Colon (tissue), 2 donors: Measurements from ENCODE around the gene B4GALNT4.
"Not testable (repeated sequence)": the region's sequence is repeated elsewhere in the genome, so short reads cannot be mapped to it uniquely, and the experiment has no call there.

Source experiments
- FAIRE-seq: peaks from 2 replicates; lab custom pipeline; 2012; peaks lifted over from hg19 to GRCh38; lab: Jason Lieb, UNC
- donor health status: control.
- donor health status: control.

The B4GALNT4 gene

GRCh38 chr11:375065-376025 lies 6.0 kb downstream of the B4GALNT4 start:
- FAIRE-seq = no peak

GRCh38 chr11:376531-377173 lies 7.4 kb downstream of the B4GALNT4 start:
- no peak for FAIRE-seq

- FAIRE-seq = no peak
Observed at GRCh38 chr11:377174-377865, 8.0 kb downstream of the B4GALNT4 start.

DNA sequence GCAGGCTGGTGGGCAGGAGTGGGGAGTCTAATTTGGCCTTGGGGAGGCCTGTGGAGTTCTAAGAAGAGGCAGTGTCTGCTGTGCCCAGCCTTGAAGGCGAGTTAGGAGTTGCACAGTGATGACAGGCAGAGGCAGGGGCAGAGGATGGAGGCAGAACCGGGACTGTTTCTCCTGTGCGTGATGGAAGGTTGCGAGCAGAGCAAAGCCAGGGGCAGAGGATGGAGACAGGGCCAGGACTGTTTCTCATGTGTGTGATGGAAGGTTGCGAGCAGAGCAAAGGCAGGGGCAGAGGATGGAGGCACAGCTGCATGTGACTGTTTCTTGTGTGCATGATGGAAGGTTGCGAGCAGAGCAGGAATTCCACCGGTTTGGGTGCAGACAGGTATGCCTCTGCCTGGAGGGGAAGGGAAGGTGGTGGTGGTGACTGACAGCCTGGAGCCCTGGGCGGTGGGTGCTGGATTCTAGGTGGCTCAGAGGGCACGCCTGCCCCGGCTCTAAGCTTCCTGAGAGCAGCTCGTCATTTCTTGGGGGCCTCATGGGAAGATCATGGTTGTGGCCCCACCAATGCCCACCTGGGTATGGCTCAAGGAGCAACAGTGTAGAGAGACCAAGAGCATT lies 8.7 kb downstream of the B4GALNT4 start:
- FAIRE-seq = no peak

DNA sequence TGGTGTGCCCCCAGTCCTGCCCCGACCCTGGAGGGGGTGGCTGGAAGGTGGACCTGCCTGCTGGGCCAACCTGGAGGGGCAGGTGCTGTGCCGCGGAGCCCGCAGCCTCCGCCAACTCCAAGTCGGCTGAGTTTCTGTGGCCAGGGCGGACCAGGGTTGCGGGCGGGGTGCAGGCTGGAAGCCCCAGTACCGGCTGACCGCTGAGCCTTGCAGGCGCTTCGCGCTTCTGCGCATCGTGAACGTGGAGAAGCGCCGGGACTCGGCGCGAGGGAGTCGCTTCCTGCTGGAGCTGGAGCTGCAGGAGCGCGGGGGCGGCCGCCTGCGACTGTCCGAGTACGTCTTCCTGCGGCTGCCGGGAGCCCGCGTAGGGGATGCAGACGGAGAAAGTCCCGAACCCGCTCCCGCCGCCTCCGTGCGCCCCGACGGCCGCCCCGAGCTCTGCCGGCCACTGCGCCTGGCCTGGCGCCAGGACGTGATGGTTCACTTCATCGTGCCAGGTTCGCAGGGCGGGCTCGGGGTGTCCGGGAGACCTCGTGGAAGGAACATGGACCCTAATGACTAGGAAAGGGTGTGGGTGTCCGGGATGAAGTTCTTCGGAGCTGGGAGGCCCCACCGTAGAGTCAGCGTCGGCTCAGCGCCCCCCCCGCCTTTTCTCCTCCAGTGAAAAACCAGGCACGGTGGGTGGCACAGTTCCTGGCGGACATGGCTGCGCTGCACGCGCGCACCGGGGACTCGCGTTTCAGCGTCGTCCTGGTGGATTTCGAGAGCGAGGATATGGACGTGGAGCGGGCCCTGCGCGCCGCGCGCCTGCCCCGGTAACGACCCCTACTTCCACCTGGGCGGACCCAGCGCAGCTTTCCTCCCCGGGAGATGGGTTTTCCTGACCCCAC lies 10.2 kb downstream of the B4GALNT4 start:
- no peak for FAIRE-seq

DNA sequence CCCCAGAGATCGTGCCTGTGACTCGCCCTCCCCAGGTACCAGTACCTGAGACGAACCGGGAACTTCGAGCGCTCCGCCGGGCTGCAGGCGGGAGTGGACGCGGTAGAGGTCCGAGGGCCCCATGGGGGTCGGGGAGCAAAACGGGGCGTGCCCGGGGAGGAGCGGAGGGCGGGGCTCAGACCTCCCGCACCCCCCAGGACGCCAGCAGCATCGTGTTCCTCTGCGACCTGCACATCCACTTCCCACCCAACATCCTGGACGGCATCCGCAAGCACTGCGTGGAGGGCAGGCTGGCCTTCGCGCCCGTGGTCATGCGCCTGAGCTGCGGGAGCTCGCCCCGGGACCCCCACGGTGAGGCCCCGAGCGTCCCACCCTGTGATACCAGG lies 10.8 kb downstream of the B4GALNT4 start:
- FAIRE-seq = no peak

- no peak for FAIRE-seq
Observed at GRCh38 chr11:380491-380890, 11.2 kb downstream of the B4GALNT4 start.

- FAIRE-seq = no peak
Observed at GRCh38 chr11:380996-381395, 11.7 kb downstream of the B4GALNT4 start.

DNA sequence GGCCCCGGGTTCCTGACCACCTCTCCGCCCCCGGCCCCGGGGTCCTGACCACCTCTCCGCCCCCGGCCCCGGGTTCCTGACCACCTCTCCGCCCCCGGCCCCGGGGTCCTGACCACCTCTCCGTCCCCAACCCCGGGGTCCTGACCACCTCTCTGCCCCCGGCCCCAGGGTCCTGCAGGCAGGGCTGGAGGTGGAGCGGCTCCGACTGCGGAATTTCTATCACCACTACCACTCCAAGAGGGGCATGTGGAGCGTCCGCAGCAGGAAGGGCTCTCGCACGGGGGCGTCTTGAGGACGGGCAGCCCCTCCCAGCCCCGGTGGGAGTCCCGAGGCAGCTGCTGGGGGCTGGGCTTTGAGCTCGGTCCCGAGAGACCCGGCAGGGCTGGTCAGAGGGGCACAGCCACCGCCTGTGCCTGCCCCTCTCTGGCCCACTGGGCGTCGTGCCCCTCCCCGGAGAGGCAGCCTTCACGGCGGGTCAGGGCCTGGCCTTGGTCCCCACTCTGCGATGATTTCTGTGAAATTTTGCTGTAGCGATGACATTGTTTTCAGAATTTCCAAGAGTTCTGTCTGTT lies 12.3 kb downstream of the B4GALNT4 start:
- FAIRE-seq = no peak

DNA sequence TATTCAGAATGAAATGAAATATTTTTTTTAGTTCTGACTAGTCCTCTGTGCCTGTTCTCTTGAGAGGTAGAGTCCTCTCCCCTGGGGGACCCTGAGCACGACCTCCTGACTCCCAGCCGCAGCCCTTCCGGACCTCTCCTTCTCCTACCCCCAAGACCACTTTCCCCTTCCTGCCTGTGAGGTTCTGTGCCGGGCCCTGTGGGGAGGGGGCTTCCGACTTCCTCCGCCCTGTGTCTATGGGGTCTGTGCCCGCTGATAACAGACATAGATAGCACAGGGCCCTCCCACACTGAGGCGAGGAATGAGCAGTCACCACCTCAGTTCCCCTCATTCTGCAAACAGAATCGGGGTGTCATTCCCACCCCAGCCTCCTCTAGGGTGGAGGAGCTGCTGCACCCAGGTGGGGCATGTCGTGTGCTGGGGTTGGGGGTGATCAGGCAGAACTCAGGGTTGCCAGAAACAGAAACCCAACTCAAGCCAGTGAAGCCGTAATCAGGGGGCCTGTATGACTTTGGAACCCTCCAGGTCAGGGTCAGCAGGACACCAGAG lies 12.9 kb downstream of the B4GALNT4 start:
- FAIRE-seq = no peak

DNA sequence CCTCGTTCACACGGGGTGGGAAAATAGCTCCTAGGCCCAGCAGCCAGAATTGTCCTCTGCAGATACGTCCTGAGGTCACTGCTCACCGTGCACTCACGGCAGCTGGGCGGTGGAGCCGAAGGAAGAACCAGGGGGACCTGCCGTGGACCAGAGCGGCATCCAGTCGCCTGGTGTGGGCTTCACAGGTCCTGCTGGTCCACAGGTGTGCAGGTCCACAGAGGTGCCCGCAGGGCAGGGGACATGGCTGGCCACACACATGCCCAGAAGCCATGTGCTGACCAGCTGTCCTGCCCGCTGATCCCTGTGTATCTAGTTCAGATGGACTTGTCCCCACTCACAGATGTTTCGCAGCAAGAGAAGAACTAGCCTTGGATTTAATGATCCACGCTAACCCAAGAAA lies 14.1 kb downstream of the B4GALNT4 start:
- no peak for FAIRE-seq

GRCh38 chr11:384511-384910 lies 15.2 kb downstream of the B4GALNT4 start:
- FAIRE-seq = no peak

DNA sequence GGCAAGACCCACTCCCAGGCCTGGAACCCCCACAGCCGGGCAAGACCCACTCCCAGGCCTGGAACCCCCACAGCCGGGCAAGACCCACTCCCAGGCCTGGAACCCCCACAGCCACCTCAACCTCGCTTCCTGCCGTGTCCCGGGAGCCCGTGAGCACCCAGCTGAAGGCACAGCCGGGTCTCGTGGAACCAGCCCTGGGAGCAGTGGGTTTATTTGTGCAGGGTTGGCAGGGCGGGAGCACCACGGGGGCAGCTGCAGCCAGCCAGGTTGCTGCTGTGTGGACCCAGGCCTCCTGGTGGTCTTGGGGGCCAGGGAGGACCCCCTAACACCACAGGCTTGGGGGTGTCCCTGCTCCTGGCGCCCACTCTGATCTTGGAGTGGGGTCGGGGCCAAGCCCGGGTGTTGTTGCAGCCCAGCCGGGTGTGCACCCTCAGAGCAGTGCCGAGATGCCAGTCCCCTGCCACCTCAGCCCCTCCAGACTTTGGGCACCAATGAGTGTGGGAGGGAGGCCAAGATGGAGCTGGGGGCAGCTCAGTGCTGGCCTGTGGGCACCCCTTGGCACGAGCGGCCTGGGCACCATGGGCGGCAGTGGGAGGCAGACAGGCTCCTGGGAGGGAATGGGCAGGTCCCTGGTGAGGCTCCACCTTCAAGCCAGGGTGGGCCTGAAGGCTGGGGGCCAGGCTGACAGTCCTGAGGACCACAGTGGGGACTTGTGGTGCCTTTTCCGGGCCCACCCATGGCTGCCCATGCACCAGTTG lies 16.5 kb downstream of the B4GALNT4 start:
- FAIRE-seq = no peak

- no peak for FAIRE-seq
Observed at GRCh38 chr11:386483-386882, 17.2 kb downstream of the B4GALNT4 start.

DNA sequence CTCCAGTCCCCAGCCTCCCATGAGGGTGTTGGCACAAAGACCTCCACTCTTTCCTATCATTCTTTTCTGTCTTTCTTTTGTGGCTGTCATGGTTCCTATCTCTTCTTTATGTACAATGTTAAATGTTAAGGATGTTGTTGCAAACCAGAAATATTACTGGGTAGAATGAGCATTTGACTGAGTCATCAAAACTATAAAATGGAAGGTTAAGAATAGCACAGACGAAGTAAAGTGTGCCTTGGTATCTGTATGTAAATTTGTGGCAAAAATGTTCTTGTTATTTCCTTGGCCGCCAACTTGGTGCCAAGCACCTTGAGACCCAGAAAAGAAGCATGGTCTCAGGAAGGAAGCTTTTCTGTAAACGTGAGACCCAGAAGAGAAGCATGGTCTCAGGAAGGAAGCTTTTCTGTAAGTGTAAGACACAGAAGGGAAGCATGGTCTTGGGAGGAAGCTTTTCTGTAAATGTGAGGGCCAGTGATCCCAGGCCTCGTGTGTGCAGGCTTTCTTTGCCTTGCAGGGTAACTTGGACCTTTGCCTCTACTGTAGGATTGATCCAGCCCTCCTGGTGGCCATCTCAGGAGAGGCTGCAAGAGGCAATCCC lies 18.0 kb downstream of the B4GALNT4 start:
- no peak for FAIRE-seq

- FAIRE-seq = not testable (repeated sequence)
Observed at GRCh38 chr11:389369-389768, 20.1 kb downstream of the B4GALNT4 start.

- no peak for FAIRE-seq
Observed at GRCh38 chr11:390175-390574, 20.9 kb downstream of the B4GALNT4 start.

DNA sequence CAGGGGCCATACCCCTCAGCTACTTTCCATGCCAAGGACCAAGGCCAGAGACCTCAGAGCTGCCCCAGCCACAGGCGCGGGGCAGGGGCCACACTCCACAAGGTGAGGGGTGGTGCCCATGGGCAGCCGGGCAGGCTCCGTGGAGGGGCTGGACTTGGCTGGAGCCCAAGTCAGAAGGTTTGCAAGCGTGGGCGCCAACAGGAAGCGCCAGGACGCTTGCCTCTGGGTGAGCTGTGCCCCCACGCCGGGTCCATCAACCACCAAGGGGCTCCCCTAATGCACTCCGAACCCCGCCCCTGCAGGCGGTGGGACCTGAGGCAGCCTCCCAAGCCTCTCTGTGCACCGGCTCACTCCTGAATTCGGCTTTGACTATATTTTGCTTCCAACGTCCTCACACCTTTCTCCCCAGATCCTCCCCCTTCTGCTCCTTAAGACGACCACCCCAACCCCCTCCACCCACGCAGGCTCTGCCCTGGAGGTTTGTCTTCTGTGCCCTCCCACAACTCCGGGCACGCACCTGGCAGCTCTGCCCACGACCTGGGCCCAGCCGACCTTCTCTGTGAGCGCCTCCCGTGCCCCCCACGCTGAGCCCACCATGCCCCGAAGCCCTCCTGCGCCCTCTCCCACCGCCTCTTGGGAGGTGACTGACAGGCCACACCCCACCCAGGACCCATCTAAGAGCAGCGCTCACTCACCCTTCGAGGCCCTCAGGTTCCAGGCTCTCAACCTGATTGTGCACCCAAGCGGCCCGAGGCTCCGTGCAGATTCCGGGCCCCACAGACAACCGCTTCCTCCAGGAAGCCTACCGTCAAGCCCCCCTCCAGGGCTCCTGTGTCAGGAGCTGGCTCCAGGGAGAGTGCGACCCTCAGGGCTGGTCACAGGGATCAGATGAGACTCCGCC lies 22.1 kb downstream of the B4GALNT4 start:
- FAIRE-seq = no peak
